ENCODE results near the gene MMP24.
A peak's percentile ranks its signal among the peaks of the same experiment; 100 is the strongest.
"Not testable (repeated sequence)": the region's sequence is repeated elsewhere in the genome, so short reads cannot be mapped to it uniquely, and the experiment has no call there.

Gene MMP24

DNA sequence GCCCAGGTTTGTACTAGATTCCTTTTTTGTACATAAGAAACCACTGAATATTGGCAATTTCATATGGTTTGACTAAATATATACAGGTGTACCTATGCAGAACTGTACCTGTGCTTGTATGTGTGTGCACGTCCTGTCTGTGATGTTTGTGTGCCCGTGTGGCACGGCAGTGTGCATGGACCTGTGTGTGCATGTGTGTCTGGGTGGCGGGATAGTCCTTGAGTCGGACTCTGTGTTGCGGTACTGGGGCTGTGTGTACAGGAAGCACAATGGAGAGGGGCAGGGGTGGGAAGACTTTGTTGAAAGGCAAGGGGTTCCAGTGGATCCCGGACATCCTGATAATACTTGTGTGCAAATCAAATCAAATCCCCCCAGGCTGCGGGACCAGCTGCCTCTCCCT lies 69.2 kb downstream of the MMP24 start:
- DNase-seq: no peak

DNA sequence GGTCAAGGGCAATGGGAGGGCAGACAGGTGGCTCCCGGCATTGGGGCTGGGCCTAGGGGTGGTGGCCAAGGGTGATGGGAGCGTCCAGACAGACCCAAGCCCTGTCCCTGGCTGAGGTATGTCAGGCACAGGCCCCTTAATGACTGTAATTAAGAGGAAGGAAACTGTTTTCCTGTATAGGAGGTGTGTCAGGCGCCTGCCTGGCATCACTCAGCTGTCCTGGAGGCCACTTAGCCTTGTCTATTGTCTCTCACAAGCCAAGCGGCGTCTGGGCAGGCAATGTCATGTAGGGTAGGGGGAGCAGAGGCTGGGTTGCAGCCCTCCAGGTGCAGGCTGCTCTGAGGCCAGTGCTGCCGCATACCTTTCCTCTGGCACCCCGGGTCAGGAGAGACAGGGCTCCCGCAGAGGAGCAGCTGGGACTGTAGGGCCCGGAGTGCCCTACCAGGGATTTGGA lies 69.6 kb downstream of the MMP24 start:
- DNase-seq: no peak

DNA sequence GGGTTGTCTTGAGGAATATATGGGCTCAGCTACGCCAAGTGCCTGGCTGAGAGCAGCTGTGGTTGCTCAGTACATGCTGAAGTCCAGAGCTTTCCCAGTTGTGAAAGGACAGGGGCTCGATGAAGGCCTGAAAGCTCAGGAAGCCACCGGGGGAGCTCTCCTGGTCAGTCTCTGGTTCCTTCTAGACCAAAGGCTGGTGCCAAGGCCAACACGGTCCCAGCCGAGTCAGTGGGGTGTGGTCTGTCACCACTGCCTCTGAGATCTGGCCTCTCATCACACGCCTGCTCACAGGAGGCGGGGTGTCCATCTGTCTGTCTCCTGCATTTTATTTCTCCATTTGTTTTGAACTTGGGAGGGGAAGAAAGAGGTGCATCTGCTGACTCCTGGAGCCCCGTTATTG lies 70.7 kb downstream of the MMP24 start:
- DNase-seq: no peak

DNA sequence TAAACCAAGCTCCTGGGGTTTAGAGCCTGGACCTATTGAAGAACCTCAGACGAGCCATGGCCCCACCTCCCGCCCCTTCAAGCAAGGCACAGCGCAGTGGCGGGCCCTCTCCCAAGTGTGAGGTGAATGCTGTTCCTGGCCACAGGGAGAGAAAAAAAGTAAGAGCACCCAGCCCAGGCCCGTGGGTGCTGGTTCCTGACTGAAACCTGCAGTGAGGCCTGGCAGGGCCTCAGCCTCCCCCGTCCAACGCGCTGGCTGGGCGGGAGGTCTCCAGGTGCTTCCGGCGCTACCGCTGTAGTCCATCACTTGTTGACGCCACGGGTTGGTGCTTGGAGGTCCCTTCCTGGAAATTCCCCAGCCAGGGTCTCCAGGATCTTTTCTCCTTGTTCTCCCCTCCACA lies 71.2 kb downstream of the MMP24 start:
- no peak for DNase-seq

DNA sequence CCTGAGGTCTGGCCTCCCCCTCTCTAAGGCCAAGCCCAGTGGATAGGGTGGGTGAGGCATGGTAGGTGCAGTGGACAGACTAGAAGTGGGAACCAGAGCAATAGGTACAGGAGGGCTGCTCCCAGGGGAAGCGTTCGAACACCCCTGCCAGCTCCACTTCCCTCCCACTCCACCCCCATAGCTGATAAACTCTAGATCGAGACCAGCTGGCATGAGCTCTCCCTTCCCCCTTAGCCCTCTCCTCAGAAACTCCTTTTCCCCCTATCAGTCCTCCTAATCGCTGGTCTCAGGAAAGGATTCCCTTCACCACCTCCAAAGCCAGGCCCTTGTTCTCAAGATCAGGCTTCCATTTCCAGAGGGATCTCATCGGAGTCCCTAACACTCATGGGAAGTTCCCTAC lies 71.8 kb downstream of the MMP24 start:
- DNase-seq: no peak

DNA sequence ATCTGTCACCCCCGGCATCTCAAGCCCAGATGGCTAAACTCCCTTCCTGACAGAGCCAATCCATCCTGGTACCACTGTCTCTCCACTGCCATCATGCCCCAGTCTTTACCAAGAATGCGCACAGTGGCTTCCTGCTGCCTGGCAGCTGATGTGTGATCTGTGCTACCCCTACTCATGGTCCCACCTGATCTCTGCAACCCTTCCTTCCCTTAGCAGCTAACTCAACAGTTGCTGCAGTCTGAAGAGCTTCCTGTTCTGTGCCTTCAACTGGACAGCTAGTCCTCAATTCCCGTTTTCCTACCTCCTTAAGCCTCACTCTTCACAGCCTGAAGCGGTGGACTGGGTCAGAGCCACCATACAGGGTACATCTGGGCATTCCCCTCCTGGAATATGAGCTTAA lies 73.3 kb downstream of the MMP24 start:
- DNase-seq: no peak

DNA sequence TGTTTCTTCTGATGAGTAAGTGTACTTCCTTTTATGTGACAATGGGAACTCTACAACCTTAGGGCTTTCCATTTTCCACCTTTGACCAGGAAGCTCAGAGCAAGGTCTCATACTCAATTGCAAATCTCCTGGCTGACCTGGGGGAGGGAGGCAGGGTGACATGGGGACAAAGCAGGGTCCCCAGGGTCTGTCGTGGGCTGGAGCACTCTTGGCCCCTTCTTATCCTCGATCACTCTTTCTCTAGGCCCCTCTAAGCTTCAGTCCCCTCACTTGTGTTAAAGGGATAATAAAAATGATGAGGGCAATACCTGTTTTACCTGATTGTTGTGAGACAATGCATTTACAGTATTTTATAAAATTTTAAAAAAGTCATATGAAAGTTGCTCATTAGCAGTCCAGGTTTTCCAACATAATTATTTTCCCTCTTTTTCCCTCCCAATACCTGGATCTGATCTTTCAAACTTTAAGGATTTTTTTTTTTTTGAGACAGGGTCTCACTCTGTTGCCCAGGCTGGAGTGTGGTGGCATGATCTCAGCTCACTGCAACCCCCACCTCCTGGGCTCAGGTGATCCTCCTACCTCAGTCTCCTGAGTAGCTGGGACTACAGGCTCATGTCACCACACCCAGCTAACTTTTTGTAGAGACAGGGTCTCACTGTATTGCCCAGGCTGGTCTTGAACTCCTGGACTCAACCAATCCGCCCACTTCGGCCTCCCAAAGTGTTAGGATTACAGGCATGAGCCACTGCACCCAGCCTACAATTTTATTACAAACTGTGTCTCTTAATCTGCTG lies 74.2 kb downstream of the MMP24 start:
- DNase-seq: no peak

DNA sequence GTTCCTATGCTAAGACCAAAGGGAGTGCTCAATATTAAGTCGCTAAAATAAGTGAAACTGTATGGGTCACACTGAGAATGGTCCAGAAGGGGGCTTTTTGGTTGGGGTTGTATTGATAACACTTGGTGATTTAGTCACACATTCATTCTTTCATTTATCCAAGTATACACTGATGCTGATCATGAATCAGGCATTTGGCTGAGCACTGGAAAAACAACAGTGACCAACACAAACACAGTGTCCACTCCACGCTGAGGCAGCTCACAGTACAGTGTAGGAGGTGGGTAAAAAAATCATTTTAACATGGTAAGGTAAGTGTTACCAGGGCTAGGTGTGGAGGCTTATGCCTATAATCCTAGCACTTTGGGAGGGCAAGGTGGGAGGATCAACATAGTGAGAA lies 74.9 kb downstream of the MMP24 start:
- no peak for DNase-seq

DNA sequence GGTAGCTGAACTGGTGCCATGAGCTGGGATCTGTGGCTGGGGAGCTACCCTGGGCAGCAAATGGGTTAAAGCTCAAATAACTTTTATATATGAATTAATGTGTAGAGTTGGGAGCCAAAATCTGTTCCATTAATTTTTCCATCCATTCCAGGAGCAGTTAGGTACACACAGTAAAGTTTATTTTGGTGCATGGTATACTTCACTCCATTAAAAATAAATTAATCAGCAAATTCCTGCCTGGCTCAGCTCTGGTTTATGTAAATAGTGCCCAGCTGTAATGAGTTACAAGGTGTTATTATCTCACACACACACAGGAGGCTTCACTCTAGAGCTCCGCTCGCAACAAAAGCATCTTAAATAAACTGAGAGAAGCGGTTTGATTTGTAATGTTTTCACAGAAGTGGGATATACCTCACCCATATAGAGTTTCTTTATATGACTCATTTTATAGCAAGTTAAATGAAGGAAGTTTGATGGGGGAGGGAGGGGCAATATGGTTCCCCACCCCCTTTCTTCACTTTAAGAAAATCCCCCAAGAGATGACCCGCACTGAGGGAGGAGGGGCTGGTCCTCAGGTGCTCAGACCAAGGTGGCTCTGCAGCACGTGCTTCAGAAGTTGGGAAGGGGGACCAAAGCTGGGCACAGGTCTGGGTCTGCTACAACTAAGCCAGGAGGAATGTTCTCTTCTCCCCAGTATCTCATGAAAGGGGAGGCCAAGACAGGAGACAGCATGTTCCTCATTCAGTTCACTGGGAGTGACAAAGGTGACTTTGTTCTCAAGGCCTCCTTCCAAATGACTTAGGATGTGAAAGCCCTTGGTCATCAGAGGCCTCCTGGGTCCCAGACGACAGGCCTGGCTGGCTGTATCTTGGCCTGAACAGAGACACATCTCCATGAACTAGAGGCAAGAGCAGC lies 76.2 kb downstream of the MMP24 start:
- no peak for DNase-seq

DNA sequence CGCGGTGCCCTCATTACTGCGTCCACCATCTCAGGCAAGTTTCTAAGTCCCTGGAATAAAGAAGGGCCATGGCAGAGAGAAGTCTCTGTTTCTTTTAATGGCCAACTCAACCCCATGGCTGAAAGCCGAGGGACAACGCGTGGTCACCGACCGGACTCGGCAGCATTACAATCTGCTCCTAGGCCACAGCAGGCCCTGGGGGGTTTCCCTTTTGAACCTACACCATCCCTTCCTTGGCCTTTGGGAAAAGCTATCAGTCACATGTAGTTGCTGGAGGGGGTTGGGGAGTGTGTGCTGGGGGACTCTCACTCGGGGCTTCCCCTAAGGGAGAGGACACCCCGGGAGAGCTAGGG lies 76.9 kb downstream of the MMP24 start:
- no peak for DNase-seq

DNA sequence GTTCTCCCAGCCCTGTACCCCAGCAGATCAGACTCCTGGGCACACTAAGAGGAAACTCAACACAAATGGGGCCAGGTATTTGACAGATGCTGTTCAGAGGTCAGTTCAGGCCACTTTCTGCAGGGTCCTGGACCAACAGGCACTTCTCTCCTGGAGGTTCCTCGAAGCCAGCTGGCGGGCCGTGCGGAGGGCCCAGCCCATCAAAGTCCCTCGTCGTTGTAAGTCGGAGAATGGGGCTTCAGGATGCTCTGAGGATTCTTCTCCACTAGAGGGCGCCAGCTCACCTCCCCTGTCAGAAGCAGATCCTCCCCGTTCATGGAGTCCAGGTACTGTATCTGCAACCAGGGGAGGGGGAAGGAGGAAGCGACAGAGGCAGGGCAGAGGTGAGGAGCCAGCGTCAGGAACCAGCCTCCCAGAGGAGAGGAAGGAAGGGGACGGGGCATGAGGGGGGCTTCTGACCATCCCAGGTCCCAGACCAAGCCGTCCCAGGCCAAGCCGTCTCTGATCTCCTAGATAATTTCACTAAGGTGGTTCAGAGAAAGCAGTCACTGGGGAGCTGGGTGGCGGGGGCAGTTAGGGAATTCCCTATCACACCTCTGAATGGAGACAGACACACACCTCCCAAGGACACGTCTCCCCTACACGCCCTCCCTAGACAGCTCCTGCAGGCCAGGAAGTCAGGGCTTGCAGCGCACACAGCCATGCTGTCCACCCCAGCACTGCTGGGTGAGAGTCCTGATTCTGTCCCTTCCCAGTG lies 77.4 kb downstream of the MMP24 start:
- peak; percentile 85 for DNase-seq

DNA sequence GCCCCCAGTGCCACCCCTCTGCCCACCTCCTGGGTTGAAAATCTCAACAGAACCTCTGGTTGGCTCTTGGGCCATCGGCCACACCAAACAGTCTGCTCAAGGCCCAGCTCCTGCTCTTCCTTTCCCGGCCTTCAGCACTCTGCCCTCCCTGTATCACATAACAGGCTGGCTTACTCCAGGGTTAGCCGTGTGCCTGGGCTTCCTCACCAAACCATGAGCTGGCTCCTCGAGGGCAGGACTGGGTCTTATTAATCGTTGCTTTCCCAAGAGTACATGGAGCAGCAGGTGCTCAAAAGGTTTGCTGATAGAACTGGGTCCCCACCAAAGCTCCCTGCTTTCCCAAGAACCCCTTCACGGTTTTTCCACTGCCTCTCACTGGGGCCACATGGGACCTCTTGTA lies 78.5 kb downstream of the MMP24 start:
- DNase-seq: no peak

DNA sequence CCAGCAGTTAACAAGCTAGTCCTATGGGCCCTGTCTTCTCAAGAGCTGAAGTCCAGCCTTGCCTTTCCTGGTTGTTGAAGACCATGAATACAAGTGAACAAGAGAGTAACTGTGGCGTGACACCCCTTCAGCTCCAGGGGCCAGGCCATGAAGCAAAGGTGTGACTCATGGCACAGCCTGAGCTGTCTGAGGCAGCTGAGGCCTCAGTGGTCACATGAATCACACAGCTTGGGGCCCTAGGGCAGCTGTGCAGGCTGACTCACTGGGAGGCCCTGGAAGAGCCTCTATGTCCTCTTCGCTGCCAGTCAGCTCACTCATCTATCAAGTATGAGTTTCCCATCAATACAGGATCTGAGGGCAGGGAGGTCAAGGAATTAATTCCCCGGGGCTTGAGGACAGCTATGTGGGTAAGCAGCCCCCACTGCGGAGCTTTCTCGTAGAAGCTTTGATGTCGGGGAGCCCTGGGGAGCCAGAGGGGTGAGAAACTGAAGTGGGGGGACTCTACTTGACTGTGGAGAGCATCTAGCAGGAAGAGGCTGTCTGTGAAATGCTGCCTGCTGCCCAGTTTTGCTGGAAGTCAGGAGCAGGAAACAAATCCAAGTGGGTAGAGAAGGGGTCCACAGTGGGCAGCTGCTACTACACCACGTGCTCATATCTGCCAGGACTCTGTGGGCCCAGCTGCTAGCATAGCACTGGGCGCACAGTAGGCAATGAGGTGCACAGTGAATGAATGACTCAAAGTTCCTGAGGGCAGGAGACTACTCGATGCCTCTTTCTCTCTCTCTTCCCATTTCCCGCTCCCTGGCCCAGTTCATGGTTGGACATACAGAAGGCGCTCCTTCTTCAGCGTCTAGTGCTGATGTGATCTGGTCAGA lies 79.4 kb downstream of the MMP24 start:
- peak; percentile 27 for DNase-seq

DNA sequence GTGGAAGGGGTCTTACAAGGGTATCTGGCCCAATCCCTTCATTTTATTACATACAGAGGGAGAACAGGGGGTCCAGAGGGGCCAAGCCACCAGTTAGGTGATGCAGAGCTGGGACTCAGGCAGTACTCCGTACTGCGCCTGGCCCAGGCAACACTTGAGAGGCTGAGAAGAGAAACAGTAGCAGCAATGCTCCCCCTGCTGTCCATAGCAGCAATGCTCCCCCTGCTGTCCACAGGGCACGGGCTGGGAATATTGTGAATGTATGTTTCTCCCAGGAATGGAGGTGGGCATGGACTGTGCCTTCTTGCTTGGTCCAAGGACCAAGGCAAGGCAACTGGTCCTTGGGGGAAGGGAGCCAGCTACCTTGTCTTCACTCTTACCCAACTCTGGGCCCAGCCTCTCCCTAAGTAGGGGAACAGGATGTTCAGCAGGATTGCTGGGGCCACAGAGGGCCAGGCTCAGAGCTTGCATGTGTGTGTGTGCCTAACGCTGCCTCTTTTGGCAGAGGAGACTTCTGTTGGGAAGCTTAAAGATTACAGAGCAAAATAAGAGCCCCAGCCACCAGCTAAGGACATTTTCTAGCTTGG lies 80.5 kb downstream of the MMP24 start:
- DNase-seq: no peak

DNA sequence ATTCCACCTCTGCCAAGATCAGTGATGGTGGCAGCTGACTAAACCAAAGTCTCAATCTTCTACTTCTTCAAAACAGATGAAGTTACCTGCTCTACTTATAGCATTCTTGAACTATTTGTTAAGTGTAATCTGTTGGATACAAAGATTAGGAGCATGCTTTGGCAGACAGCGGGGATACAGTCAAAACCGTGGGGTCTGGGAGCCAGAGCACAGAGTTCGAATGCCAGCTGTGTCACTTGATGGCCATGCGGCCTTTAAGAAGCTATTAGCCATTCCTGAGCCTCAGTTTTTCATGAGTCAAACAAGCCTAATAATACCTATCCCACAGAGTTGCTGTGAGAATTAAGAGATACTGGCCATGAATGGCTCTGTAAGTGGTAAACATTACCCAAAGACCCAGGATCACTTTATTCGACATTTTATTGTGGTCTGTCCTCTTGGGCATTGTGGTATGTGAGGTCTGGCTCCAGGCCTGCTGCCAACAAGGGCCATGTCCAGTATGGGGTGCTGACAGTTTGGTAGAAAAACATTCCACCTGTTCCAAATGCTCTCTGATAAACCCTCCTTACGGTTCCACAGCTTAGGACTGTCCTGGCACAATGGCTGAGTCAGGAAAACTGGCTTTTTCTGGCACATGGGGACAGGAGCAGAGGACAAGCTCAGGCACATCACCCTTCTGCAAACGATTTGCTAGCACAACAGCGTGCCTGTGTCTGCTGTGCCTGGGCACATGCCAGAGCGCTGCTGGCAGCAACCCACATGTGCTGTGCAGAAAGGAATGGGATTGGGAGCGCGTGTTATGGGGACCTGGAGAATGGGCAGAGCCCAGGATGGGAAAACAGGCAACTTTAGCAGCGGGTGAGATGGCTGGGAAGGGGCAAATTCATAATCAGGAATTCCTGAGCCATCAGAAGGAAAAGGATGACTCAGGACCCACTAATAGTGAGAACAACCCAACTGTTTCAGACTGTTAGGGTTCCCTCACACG lies 81.5 kb downstream of the MMP24 start:
- no peak for DNase-seq

DNA sequence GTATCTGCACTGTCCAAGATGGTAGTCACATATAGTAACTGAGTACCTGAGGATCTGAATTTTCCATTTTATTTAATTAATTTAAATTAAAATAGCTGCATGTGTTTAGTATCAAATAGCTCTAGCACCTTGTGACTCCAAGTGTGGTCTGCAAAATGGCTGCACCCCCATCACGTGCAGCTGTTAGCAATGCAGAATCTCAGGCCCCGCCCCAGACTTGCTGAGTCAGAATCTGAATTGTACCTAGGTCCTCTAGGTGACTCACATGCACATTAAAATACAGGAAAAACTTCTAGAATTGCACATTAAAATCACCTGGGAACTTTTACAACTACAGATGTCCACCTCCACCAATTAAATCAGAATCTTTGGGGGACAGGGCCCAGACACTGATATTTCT lies 84.9 kb downstream of the MMP24 start:
- DNase-seq: no peak

DNA sequence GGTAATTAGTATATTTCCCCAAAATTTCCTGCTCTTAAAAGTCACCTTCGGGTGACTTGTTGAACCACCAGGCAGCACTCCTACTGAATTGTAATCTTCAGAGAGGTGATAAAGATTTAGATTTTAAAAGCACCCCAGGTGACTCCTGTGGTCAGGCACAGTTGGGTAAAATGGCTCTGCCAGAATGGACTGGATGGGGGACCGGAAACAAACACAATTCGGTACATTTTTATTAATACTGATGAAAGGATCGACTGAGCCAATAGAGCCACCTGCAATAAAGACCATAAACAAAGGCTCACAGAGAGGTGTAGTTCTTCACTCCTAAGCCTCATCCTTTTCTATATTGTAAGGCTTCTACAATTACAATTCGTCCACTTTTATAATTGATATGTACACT lies 85.3 kb downstream of the MMP24 start:
- DNase-seq: no peak

DNA sequence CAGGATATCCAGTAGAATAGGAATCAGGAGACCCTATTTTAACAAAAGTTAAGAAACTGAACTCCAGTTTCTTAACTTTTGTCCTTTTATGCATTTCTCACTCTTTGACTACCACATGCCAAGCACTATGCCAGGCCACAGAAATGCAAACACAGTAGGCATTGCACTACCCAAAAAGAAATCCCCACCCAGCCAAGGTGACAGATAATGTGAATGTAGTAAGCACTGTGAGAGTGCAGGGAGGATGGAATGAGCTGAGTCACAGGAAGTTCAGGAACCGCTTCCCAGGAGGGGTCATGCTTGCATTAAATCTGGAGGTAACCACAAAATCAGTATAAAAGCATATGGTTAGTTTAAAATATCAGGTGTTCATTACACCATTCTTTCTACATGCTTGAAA lies 85.8 kb downstream of the MMP24 start:
- DNase-seq: no peak

DNA sequence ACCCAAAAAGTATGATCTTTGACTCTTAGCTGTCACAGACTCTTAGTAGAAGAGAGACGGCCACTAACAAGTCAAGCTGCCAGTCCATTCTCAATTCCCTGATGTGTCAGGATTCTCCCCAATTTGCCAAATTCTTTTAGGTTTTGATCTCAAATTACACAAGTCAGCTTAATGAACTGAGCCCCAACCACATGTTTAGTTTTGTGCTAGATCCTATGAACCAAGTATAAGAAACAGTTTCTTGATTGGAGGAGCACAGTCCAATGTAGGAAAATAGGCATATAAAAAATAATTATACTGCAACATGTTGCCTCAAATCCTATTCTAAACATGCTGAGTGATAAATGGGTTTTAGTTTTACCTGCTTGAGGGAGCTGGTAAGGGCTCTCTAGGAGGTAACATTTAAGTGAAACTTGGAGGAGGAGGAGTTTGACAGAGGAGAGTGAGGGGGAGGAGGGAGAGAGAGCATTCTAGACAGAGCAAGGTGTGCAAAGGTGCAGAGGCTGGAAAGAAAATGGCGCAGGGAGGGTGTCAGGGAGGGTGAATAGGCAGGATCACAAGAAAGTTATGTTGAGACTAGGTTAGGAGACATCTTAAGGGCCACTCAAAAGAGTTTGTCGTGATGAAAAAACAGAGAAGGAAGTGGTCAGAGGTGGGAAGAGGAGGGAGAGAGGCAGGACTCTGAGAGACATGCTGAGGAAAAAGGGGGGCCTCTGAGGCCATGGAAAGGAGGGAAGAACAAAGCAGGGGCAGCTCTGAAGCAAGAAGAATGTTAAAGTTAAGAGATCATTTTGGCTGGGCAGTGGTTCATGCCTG lies 88.5 kb downstream of the MMP24 start:
- DNase-seq: no peak

DNA sequence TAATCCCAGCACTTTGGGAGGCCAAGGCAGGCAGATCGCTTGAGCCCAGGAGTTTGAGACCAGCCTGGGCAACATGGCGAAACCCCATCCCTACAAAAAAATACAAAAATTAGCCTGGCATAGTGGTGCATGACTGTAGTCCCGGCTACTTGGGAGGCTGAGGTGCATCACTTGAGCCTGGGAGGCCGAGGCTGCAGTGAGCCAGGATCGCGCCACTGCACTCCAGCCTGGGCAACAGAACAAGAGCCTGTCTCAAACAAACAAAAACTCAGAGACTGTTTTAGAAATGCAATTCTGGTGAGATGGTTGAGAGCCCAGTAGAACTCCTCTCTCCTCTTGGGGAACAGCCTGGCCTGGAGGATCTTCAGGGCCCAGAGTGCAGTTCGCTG lies 89.1 kb downstream of the MMP24 start:
- DNase-seq: not testable (repeated sequence)
